GM12891 (cell line): ENCODE data around the gene ANK3.

Source experiments
- PAX5 ChIP-seq: IDR thresholded peaks from 2 replicates; pipeline ENCODE4 v1.6.1; 2011; ENCODE audit warnings: low read length, moderate library complexity, mild to moderate bottlenecking; ENCODE audit not compliant: insufficient read depth, severe bottlenecking
- POLR2A ChIP-seq: IDR thresholded peaks from 2 replicates; pipeline ENCODE4 v1.6.1; 2011; ENCODE audit warnings: low read depth, low read length, control low read depth
- SPI1 ChIP-seq: IDR thresholded peaks from 2 replicates; pipeline ENCODE4 v1.6.1; 2011; ENCODE audit warnings: low read depth, low read length, control low read depth
- TAF1 ChIP-seq: IDR thresholded peaks from 2 replicates; pipeline ENCODE4 v1.6.1; 2011; ENCODE audit warnings: low read depth, low read length, control low read depth

- no peak for TF ChIP-seq POLR2A
- no peak for TF ChIP-seq PAX5
- TF ChIP-seq SPI1: no peak
- TF ChIP-seq TAF1: no peak
These were observed 22.2 kb downstream of the ANK3 start for GRCh38 chr10:60367431-60367830.
